ENCODE measurements around the gene MECP2. TPM values are rescaled to one million over a fixed set of nuclear protein-coding genes. Genes with fewer than 3 reads are reported as not detected.

Gene MECP2
- total RNA-seq, 6 experiments from 2014 or later = 14.1 to 18.4 (median 16.0) TPM

DNA sequence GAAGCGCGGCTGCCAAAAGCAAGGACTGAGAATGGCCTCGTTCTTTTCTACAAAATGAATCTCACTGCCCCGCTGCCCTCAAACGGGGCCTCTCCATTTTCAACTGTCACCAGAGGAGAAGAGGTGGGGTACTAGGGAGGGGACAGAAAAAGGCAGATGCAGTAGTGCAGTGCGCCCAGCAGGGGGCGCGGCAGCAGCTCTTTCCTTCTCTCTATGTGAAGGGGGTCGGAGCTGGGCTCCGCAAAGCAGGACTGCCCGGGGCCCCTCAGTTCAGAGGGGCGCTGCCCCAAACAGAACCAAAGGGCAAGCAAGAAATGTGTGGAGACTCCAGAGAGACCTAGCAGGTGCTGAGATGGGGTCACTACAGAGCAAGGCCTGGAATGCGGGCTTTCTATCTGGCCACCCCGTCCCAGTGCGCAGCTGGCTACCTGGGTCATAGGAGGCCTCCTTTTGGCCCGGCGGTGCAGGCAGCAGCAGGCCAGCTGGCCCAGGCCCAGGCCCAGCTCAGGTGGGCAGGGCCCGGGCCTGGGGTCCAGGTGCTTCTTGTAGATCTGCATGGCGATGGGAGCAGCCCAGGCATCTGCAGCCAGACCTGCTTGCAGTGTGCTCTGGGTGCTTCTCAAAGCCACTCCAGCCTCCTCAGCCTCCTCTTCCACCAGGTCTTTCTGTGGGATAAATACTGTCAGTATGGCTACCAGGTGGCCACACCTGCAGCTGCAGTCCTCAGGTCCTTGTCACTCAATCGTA is 83.7 kb downstream of the MECP2 start:
- Histone ChIP-seq H3K4me3 (no peak overlapping the region), H3K4me1 (peaks cover 0 to 4% (median 0%) of the 10 kb centered on the region in 4 donors), H3K27me3 (no peaks in the 10 kb centered on the region), H3K27ac (no peak overlapping the region), H3K36me3 (peaks cover 0 to 5% (median 0%) of the 10 kb centered on the region in 4 donors), H3K9me3 (no peaks in the 10 kb centered on the region)
- intact Hi-C loops (cut with DNase I) = no loop called here
- WGBS (ENCODE audit: insufficient coverage, low coverage, low lambda C conversion rate, missing lambda C conversion rate) = 45% methylated on average over 6 of the region's 20 CpGs
- no peak for TF ChIP-seq POLR2A (IDR thresholded peaks at IDR 0.05)
- peak; percentile 73 to 93 (median 92) for TF ChIP-seq CTCF (IDR thresholded peaks at IDR 0.05)
- ATAC-seq (peak; percentile 50 to 72 (median 62)), DNase-seq (no peak)

- ATAC-seq (no peak), DNase-seq (no peak)
- H3K27me3 ChIP-seq = no peaks in the 10 kb centered on the region
- H3K4me3 ChIP-seq = no peak overlapping the region
- H3K36me3 ChIP-seq = peaks cover 0 to 5% (median 0%) of the 10 kb centered on the region in 4 donors
- intact Hi-C loops (cut with DNase I) = no loop called here
- peaks cover 0 to 4% (median 0%) of the 10 kb centered on the region in 4 donors for H3K4me1 ChIP-seq
- no peaks in the 10 kb centered on the region for H3K9me3 ChIP-seq
- WGBS (ENCODE audit: insufficient coverage, low coverage, low lambda C conversion rate, missing lambda C conversion rate) = no CpG with 5 or more reads among the region's 17 CpGs
- TF ChIP-seq POLR2A (IDR thresholded peaks at IDR 0.05) (no peak), CTCF (IDR thresholded peaks at IDR 0.05) (no peak)
- no peak overlapping the region for H3K27ac ChIP-seq
Observed at GRCh38 chrX:154013001-154013421, 84.5 kb downstream of the MECP2 start.

DNA sequence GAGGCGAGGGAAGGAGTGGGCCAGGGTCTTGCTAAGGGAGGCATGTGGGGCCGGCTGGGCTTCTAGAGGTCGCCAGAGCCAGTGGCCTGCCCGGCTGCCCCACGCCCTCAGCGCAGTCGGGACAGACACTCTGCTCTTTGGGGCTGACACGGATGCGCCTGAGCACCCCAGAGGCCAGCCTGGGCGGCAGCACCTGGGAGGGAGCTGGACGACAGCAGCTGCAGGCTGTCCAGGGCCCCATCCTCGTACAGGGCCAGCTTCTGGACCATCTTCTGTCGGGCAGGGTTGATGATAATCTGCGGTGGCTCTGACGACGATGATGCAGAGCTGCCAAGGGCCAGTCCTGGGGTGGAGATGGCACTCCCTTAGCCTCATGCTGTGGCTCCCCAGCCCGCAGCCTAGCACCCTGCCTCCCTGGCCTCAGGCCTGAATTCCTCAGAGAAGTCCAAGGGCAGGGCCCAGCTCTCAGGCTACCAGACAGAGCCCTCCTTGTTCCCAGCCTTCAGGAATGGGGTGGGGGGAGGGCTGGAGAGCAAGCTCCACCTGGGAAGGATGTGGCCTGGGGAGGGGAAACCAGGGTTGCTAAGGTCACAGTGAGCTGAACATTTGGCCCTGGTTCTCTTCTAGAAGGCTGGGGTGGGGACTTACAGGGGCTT is 85.1 kb downstream of the MECP2 start:
- Histone ChIP-seq H3K27me3 (no peaks in the 10 kb centered on the region), H3K27ac (no peak overlapping the region)
- no peak for ATAC-seq

More for the DNA sequence above, 85.1 kb downstream of the MECP2 start:
- TF ChIP-seq CTCF (IDR thresholded peaks at IDR 0.05) (no peak), POLR2A (IDR thresholded peaks at IDR 0.05) (no peak)
- intact Hi-C loops (cut with DNase I) = no loop called here
- Histone ChIP-seq H3K36me3 (peaks cover 0 to 5% (median 0%) of the 10 kb centered on the region in 4 donors), H3K4me3 (no peak overlapping the region), H3K9me3 (no peaks in the 10 kb centered on the region), H3K4me1 (peaks cover 0 to 4% (median 0%) of the 10 kb centered on the region in 4 donors)
- DNase-seq = no peak
- no CpG with 5 or more reads among the region's 17 CpGs for WGBS (ENCODE audit: insufficient coverage, low coverage, low lambda C conversion rate, missing lambda C conversion rate)

All from right lobe of liver (tissue), 6 donors.